Right lobe of liver (tissue), 6 donors: ENCODE measurements around the gene ANAPC7. TPM values are rescaled to one million over a fixed set of nuclear protein-coding genes. Genes with fewer than 3 reads are reported as not detected.

Experiments
- ATAC-seq, 4 donors: fragments of 200-7000 bp; cut with Tn5 transposase; one replicate each; pipeline ENCODE4 v1.9.1; 2020; ENCODE audit warnings: mild to moderate bottlenecking in 4 of 4, moderate library complexity in 4 of 4
- DNase-seq, 3 donors: peaks; one replicate each; pipeline ENCODE4 v3.0.0-alpha.2; 2020
- H3K27ac ChIP-seq, 3 donors: fragments of 200-600 bp; one replicate each; pipeline ENCODE4 v1.8.0; 2022
- H3K27me3 ChIP-seq, 2 donors: fragments of 200-600 bp; one replicate each; pipeline ENCODE4 v1.8.0; 2022
- H3K36me3 ChIP-seq, 4 donors: fragments of 200-600 bp; sonication (generic) in 1 of 4; one replicate each; pipeline versions ENCODE4 v1.5.1 to v1.8.0; 2017 to 2022; ENCODE audit warnings: control low read depth in 1 of 4
- H3K4me1 ChIP-seq, 4 donors: fragments of 200-600 bp; sonication (generic) in 1 of 4; one replicate each; pipeline versions ENCODE4 v1.5.1 to v1.8.0; 2017 to 2022; ENCODE audit warnings: control low read depth in 1 of 4
- H3K4me3 ChIP-seq, 3 donors: fragments of 200-600 bp; one replicate each; pipeline ENCODE4 v1.8.0; 2022
- H3K9me3 ChIP-seq, 4 donors: fragments of 200-600 bp; sonication (generic) in 1 of 4; one replicate each; pipeline versions ENCODE4 v1.5.1 to v1.8.0; 2017 to 2022; ENCODE audit warnings: control low read depth in 1 of 4
- POLR2A ChIP-seq: fragments of 450-650 bp; IDR thresholded peaks from one replicate; pipeline ENCODE4 v1.6.1; 2017; ENCODE audit warnings: antibody characterized with exemption, mild to moderate bottlenecking
- WGBS: methylation state at CpG from one replicate; pipeline ENCODE4 v1.1.6; 2018; ENCODE audit warnings: low coverage, low lambda C conversion rate; ENCODE audit not compliant: insufficient coverage; ENCODE audit errors: missing lambda C conversion rate; 5-methylcytosine and 5-hydroxymethylcytosine counted together
- intact Hi-C, 2 donors: fragments of 100-400 bp; cut with DNase I; formaldehyde crosslinking; loops; one replicate each; pipeline versions ENCODE4 v1.11.2 to v1.14.1; 2022
- small RNA-seq, 2 experiments: library from RNA; depleted of rRNA; stranded (forward); fragments of <200 nt; gene quantifications; one replicate each; pipeline ENCODE3, GENCODE V24; 2016
- total RNA-seq, 6 experiments: library from RNA; depleted of rRNA in 2 of 6; stranded (reverse); fragments of >200 nt in 2 of 6; fragmentation: NEBNext Ultra II Directional in 3 of 6; extraction: Animal tissue kit (Norgen Biotek cat#: 25700) in 3 of 6; gene quantifications; one replicate each; pipeline versions ENCODE4 v1.1.0 to v1.2.4, GENCODE V29; 2016 to 2023
- TF ChIP-seq, protein P1 (sequence below), 4 donors: fragments of 200-600 bp in 3 of 4; fragments of 450-650 bp in 1 of 4; IDR thresholded peaks; one replicate each; pipeline versions ENCODE4 v1.5.1 to v1.8.0; 2016 to 2022; ENCODE audit warnings: antibody characterized with exemption in 4 of 4, mild to moderate bottlenecking in 2 of 4
- donor health status: DM: no; HTN: yes; CAD: no.
- donor health status: DM: no; HTN: no; CAD: no.
- donor health status: DM: no; HTN: no; CAD: no.
- donor health status: DM: no; HTN: yes; CAD: no.
- donor health status: DM: no; HTN: yes; CAD: no.

ANAPC7 gene
- total RNA-seq, 6 experiments from 2014 or later, result 14.6 to 22.8 (median 18.0) TPM

- no peak for TF ChIP-seq POLR2A
- TF ChIP-seq, protein P1, sequence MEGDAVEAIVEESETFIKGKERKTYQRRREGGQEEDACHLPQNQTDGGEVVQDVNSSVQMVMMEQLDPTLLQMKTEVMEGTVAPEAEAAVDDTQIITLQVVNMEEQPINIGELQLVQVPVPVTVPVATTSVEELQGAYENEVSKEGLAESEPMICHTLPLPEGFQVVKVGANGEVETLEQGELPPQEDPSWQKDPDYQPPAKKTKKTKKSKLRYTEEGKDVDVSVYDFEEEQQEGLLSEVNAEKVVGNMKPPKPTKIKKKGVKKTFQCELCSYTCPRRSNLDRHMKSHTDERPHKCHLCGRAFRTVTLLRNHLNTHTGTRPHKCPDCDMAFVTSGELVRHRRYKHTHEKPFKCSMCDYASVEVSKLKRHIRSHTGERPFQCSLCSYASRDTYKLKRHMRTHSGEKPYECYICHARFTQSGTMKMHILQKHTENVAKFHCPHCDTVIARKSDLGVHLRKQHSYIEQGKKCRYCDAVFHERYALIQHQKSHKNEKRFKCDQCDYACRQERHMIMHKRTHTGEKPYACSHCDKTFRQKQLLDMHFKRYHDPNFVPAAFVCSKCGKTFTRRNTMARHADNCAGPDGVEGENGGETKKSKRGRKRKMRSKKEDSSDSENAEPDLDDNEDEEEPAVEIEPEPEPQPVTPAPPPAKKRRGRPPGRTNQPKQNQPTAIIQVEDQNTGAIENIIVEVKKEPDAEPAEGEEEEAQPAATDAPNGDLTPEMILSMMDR (IDR thresholded peaks at IDR 0.05), result no peak
- ATAC-seq (no peak), DNase-seq (no peak)
- Histone ChIP-seq H3K4me1 (peaks cover 0 to 5% (median 0%) of the 10 kb centered on the region in 4 donors), H3K4me3 (no peak overlapping the region), H3K36me3 (peaks cover 26 to 99% (median 57%) of the 10 kb centered on the region in 4 donors), H3K9me3 (no peaks in the 10 kb centered on the region), H3K27me3 (no peaks in the 10 kb centered on the region), H3K27ac (no peak overlapping the region)
- 43% methylated on average over 2 of the region's 3 CpGs for WGBS
- intact Hi-C loops, result no loop called here
Observed at GRCh38 chr12:110330124-110330523, 73.4 kb downstream of the ANAPC7 start.

- H3K27ac ChIP-seq, result no peak overlapping the region
- peaks cover 26 to 99% (median 55%) of the 10 kb centered on the region in 4 donors for H3K36me3 ChIP-seq
- 92% methylated on average over 4 of the region's 4 CpGs for WGBS
- H3K9me3 ChIP-seq, result no peaks in the 10 kb centered on the region
- DNase-seq, result no peak
- no peak for TF ChIP-seq POLR2A
- TF ChIP-seq, protein P1 (IDR thresholded peaks at IDR 0.05), result no peak
- H3K27me3 ChIP-seq, result no peaks in the 10 kb centered on the region
- peaks cover 0 to 5% (median 0%) of the 10 kb centered on the region in 4 donors for H3K4me1 ChIP-seq
- H3K4me3 ChIP-seq, result no peak overlapping the region
- intact Hi-C loops, result no loop called here
- no peak for ATAC-seq
Observed at GRCh38 chr12:110329710-110330109, 73.8 kb downstream of the ANAPC7 start.

Small RNAs within 50 kb of the gene (small RNA-seq; reads per million reads assigned to genes)
- gene RN7SL769P, result 0 reads per million in 2 experiments

Other genes with a start within 250 kb of the ANAPC7 start
- gene ATP2A2, start 122.5 kb downstream of the ANAPC7 start, total RNA-seq, result 100 to 1,000 TPM in 4 of 6 experiments, 10 to 100 TPM in 2; 95.6 to 155 (median 113) TPM
- gene ARPC3, start 46.6 kb upstream of the ANAPC7 start, total RNA-seq, result 100 to 1,000 TPM in 3 of 6 experiments, 10 to 100 TPM in 3; 65.4 to 291 (median 101) TPM
- gene GPN3, start 64.5 kb upstream of the ANAPC7 start, total RNA-seq, result 10 to 100 TPM in 5 of 6 experiments, 1 to 10 TPM in 1; 8.0 to 20.7 (median 13.9) TPM
- 1 to 10 TPM; 1.1 to 9.9 (median 3.1) TPM for gene FAM216A, start 65.1 kb upstream of the ANAPC7 start, total RNA-seq
- gene VPS29, start 98.4 kb upstream of the ANAPC7 start, total RNA-seq, result 10 to 100 TPM; 37.9 to 61.2 (median 51.1) TPM
- under 1 TPM in 5 of 6 experiments, not detected in 1; 0.37 to 0.58 (median 0.51) TPM for gene RAD9B, start 98.6 kb upstream of the ANAPC7 start, total RNA-seq
- 10 to 100 TPM in 5 of 6 experiments, 1 to 10 TPM in 1; 6.3 to 15.0 (median 11.5) TPM for gene PPTC7, start 179.6 kb upstream of the ANAPC7 start, total RNA-seq
- gene TCTN1, start 210.4 kb upstream of the ANAPC7 start, total RNA-seq, result 10 to 100 TPM in 4 of 6 experiments, 1 to 10 TPM in 2; 9.6 to 17.0 (median 10.8) TPM